Activated CD4-positive, alpha-beta T cell treated with anti-CD3 and anti-CD28 coated beads, Interleukin-10, Interleukin-2, amounts not matched to agents 100 ng/mL and 50 ng/mL, durations not matched to agents 16 hours and 8 hours (primary cell): ENCODE measurements around the gene WDR93.

Experiments
- DNase-seq: peaks from one replicate; pipeline ENCODE4 v3.0.0-alpha.2; 2020

Gene WDR93

DNA sequence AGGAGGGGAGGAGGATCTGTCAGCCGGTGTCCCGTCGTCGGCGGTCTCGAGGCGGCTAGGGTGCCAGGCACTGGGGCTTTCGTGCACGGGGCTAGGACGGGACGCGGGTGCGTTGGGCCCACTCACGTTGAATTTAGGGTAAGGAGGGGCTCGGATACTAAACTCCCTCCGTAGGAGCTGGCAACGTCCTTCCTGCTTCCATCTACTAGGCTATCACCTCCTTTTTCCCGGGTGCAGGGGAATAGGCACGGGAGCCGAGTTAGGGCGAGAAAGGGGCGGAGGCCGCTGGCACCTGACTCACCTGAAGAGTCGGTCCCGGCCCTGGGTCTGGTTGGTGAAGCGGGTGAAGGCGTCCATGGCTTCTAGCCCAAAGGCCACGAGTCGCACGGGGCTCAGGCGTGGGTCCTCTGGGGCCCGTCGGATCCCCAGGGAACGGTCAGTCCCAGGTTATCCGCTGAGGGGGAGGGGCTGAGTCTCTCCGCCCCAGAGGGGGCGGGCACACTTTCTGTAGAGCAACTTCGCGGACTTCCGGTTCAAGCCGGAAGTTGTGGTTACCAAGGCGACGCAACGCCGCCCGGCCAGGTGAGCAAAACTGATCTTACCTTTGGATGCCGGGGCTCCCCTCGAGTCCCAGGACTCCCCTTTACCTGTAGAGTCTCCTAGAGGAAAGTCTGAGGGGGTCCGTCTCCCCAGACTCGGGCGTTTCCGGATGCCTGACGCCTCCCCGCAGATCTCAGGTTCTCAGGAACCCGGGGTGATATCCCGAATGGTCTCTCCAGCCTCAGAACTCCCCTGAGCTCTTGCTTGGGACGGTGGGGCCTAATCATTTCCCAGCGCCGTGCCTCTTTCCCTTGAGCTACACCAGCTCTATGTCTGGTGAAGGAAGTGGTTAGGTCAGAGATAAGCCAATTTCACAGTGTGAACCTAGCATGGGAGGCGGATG is at the start of gene WDR93, which contains the start of gene PEX11A:
Gene WDR93, plus strand, starts transcription at position 536 of the 943 bp plus-strand sequence. CDS start 10,936 bp downstream, outside the sequence.
Gene PEX11A, minus strand, starts transcription at position 479 of the 943 bp plus-strand sequence. Its CDS starts 122 bp downstream, at position 357.
- peak; percentile 83 for DNase-seq

DNA sequence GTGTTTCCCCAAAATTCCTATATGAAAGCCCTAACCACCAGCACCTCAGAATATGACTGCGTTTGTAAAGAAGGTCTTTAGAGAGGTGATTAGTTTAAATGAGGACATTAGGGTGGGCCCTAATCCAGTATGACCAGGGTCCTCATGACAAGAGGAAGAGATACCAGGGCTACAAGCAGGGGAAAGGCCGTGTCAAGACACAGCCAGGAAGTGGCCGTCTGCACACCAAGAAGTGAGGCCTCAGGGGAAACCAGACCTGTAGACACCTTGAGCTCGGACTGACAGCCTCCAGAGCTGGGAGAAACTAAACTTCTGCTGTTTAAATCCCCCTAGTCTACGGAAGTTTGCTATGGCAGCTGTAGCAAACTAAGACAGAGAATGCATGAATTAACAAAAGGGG is 49.6 kb upstream of the WDR93 start:
- DNase-seq = no peak

DNA sequence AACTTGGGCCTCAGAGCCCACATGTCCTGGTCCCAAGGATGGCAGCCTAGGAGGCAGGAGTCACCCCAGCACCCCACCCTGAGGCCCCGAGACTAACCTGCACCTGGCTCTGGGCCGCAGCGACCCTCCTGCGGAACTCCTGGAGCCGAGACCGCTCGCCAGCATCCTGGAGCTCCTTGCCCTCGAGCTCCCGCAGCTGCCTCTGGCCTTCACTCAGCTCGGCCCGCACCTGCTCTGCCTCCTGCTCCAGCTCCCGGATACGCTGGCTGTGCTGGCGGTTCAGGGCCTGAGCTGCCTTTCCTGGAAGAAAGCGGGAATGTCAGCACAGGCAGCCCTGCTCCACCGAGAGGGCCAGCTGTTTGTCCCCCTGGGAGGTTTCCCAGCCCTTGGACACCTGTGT is 48.5 kb upstream of the WDR93 start:
- DNase-seq = no peak

DNA sequence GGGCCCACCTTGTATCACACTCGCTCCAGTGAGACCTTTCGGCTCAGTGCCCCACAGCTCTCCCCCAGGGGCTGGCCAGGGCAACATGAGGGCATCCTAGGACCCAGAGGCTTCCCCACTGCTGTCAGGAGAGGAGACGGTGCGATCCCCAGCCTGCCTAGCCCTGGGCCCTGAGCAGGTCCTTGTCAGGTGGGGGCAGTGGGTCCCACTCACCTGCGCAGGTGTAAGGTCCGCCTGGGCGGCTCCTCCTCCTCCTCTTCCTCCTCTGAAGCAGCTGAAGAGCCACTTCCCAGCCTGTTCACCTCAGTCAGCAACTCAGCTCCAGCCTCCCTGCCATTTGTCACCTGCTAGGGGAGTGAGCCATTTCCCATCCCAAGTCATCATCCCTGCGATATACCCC is 44.9 kb upstream of the WDR93 start:
- no peak for DNase-seq

DNA sequence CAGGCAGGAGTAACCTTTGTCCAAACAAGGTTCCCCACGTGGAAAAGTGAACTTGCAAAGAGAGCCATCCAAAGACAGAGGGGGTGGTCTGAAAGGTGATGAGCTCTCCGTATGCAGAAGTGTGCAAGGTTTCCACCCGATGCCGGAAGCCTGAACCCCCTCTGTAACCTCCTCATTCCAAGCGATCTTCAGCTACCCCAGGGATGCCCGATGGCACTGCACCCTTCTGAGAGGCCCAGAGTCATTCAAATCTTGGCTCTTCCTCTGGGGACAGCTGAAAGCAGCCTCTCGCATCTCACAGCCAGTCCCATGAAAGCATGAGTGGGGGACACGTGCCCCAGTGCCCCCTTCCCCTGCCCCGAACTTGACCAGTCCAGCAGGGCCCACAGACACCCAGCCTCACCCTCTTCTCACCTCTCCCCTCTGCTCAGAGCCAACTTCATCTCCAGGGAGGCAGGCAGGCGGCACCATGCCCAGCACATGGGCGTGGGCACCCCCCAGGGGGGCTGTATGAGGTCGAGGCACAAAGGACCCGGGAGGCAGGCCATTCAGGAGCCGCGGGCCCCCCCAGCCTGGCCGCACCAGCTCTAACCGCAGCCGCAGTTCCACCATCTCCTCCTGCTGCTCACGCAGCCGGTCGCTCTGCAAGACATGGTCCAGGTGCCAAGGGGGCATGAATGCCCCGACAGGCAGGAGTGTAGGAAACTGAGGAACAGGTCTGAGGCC is 44.0 kb upstream of the WDR93 start:
- no peak for DNase-seq

DNA sequence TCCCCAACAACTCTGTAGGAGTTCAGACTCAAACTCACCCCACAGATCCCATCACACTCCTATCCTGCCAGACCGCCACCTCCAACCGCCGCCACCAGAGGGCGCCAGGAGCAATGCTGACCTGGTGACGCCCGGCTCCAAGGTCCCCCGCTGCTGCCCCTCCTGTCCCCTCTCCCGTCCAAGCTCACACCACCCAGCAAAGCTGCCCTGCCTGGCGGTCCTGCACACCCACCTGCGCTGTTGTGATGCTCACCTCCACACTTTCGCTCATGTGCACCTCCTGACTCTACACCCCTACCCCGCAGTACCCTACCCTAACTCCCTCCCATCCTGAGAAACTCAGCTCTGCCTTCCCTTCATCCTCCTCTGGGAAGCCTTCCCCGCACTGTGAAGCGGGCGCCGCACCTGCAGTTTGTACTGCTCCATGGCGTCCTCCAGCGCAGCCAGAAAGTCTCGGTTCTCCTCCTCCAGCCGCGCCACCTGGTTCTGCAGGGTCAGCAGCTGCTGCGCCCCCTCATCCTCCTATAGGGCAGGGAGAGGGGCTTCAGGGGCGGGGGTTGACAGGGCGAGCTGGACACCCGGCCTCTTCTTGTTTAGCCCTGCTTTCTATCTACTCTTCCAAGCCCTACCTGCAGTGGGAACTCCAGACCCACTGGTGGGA is 43.3 kb upstream of the WDR93 start:
- peak; percentile 69 for DNase-seq

DNA sequence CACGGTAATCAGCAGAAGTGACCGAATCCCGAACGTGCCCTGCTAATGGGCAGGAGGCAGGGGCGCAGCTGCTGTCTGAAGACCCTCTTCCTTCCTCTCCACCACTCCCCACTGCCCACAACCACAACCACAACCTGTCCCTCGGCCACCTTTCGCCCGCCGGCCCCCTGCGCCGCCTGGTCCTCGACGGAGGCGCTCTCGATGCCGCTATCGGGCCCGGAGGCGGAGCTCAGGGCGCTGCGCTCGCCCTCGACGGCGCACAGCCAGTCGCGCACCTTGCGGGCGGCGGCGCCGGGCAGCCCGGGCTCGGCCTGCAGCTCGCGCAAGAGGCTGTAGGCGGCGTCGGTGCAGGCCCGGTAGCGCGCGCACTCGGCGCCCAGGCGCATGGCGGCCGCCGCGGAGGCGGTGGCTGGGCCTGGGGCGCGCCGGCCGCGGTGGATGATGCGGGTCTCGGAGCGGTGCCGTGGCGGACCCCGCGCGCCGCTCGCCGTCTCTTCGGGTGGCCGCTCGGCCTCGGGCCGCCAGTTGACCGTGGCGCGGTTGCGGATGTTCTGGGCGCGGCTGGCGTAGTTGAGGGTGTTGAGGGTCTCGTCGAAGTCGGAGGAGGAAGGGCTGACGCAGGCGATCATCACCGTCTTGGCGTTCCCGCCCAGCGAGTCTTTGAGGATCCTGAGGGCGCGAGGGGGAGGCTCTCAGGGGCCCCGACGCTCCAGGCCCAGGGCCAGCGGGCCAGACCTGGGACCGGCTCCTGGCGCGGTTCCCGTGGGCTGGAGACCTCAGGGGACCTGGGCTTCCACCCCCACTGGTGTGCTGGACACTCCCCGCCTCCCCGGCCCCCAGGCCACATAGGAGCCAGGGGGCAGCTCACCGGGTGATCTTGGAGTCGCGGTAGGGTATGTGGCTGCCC is 42.3 kb upstream of the WDR93 start:
- no peak for DNase-seq

DNA sequence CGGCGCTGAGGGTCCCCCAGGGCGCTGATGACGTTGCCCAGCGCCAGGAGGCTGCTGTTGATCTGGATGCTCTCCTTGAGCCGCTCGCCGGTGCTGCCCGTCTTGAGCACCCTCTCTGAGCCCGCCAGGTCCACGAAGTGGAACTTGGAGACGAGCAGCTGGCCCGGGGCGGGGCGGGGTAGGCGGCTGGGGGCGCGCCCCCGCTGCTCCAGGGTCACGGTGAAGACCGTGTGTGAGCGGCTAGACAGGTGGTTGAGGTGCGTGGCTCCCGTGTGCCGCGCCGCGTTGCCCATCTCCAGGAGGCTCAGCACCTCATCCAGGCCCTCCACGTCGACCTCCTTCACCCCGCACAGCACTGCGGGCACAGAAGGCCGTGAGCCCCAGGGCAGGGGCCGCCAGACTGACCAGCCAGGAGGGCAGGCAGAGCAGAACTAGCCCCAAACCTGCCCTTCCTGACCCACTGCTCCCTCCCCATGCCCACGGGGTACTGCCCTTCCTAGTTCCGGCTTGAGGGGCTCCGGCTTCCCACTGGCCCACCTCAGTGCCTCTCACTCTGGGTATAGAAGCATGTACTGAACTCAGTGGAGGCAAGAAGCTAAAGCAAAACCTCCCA is 41.5 kb upstream of the WDR93 start:
- no peak for DNase-seq

DNA sequence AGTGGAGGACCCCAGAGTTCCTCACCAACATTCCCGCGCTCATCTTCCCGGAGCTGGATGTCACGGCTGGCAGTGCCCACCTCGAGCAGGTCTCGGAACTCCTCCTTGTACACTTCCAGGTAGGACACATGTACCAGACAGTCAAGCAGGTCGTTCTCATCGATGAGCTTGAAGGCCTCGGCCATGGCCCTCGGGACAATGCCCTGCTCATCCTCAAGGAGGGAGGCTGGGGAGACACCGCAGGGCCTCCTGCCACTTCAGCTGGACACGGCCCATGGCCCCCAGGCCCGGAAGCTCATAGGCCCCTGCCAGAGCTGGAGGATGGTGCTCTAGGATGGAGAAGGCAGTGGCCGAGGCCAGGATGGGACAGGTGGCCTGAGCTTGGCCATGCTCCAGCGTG is 40.9 kb upstream of the WDR93 start:
- DNase-seq = no peak

DNA sequence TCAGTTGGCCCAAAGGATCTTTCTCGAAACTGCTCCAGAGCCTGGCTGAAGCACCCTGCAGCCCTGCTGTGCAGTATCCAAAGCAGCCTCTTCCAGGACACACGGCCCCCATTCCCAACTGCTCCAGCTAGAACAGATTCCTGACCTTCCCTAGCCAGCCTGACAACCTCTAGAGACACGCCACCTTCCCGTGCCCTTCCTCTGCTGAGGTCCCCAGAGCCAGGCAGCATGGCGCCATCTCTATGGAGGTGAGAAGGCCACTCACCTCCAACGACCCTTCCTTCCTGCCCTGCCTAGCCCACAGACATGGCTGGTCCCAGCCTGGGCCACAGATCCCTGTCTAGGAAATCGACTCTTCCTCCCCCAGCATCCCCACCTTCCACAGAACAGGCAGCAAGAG is 38.5 kb upstream of the WDR93 start:
- no peak for DNase-seq

DNA sequence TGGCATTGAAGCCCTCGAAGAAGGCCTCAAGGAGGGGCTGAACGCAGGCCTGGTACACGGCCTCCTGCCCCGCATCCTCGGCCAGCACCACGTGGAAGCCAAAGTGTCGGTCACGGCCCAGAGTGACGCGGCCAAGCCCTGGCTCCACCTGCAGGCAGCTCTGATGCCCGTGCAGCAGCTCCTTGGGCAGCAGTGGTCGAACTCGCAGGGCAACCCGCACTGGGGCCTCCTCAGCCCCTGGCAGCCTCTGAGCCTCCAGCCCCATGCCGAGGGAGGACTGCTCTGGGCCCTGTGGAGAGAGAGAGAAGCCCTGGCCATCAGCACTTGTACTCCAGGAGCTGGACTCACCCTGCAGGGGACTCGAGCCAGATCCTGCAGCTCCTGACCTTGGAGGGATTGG is 37.9 kb upstream of the WDR93 start:
- DNase-seq = no peak

DNA sequence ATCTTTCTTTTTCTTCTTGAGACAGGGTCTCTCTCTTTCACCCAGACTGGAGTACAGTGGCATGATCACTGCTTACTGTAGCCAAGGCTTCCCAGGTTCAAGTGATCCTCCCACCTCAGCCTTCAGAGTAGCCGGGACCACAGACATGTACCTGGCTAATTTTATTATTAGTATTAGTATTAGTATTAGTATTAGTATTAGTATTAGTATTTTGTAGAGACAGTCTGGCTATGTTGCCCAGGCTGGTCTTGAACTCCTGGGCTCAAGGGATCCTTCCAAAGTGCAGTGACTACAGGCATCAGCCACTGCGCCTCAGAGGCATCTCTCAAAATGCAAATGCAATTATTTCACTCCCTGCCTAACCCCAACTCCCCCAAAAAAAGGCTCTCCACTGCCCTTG is 37.0 kb upstream of the WDR93 start:
- DNase-seq = no peak

DNA sequence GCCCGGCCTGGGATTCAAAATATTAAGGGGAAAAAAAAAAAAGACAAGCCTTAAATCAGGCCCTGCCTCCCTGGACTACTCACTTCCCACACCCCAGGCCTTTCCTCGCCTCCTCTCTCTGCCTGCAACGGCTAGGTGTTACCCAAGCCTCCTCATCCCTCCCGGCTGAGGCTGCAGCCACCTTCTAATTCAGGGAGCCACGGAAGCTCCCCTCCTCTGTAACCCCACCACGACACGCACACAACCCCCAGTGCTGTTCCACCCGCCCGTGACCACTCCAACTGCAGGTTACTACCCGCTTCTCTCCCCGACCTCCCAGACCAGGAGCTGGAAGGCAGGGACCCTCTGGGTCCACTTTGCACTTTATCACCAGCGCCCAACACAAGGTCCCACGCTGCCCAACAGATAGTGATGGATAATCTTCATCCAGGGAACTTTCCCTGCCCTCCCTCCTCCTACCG is 36.3 kb upstream of the WDR93 start:
- DNase-seq = no peak

DNA sequence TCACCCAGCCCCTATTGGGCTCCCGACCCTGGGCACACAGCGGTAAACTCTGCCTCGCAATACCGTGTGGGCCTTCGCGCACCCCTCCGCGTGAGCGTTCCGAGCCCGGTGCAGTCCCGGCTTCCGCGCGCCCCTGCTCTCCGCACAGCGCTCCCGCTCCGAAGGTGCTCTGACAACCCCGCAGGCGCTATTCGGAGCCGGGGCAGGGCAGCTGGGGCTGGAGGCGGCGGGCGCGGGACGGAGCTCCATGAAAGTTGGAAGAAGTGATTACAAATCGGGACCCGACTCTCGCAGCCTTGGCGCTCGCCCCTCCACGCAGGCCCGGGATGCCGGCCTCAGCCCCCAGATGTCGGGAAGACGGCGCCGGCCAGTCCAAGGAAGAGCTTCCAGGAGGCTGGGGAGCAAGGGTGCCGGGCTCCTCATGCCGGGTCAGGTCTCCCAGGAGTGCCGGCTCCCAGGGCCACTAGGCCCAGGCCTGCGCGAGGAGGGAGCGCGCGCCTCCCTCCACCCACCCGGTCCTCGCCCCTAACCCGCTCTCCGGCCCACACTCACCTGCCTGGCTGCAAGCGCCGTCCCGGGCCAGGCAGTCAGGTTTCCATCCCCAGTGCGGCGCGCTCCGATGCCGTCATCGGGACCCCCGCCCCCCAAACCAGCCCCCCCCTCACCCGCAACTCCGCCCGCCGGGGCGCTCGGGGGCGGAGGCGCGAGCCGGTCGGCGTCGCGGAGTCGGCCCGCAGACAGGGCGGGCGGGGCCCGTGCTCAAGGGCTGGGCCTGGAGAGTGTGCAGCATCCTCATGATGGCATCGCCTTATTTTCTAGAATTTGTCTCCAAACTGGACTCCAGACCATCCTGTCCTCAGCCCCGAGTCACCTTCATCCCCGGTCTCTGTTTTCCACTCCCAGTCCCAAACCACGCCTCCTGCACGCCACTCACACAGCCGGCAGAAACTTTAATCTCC is 35.5 kb upstream of the WDR93 start, which contains the start of gene KIF7:
Gene KIF7, minus strand, starts transcription at position 621 of the 959 bp plus-strand sequence. CDS start 2,537 bp downstream, outside the sequence.
- DNase-seq = peak; percentile 13

DNA sequence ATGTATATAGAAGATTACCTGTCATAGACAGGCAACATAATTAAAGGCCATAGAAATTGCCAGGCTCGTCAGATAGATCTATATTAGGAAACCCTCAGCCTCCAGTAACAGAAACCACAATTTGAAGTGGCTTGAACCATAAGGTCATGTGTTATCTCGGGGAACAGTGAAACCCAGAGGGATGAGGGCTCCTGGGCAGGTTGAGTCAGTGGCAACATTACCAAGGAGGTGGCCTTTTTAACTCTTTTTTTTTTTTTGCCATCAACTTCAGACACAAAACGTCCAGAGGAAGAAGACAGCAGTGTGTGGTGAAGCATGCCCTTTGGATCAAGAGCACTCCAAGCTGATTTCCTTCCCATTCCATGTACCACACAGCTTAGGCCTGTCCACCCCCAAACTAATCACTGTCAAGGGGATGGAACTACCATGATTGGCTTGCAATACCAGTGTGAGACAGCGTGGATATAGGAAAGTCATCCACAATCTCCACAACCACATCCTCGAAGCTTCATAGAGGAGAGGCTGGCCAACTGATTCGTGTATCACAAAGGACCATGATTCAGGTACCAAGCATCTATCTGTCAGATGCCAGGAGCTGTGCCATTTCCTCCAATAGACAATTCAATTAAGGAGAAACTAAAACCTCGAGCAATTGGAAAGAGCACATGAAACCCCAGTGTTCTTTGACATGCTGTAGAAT is 34.3 kb upstream of the WDR93 start:
- DNase-seq = no peak

DNA sequence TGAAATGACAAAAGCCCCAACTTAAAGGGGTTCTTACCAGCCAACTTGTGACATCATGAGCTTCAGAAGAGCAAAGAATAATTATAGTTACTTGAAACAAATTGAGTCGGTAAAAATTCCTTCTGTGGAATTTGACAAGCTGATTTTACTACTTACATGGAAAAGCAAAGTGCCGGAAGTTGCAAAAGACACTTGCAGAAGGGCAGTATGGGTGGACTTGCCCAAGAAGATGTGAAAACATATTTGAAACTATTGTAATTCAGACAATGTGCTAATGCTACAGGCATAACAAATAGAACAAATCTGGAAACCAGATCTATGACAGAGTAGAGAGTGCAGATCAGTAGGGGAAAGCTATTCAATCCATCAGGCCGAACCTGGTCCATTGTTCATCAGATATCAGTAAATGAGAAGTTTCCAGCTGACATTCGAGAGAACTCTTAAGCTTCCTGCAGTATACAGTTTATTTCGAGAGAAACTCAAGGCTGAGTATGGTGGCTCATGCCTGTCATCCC is 32.9 kb upstream of the WDR93 start:
- DNase-seq = no peak

DNA sequence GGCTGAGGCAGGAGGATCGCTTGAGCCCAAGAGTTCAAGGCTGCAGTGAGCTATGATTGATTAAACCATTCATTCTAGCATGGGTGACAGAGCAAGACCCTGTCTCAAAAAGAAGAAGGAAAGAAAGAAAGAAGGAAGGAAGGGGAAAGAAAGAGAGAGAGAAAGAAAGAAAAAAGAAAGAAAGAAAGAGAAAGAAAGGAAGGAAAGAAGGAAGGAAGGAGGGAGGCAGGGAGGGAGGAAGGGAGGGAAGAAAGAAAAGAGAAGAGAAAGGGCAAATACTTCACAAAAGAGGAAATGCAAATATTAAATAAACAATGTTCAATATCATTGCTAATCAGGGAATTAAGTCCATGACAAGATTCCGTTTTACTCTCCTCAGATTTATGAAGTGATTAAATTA is 31.3 kb upstream of the WDR93 start:
- no peak for DNase-seq

DNA sequence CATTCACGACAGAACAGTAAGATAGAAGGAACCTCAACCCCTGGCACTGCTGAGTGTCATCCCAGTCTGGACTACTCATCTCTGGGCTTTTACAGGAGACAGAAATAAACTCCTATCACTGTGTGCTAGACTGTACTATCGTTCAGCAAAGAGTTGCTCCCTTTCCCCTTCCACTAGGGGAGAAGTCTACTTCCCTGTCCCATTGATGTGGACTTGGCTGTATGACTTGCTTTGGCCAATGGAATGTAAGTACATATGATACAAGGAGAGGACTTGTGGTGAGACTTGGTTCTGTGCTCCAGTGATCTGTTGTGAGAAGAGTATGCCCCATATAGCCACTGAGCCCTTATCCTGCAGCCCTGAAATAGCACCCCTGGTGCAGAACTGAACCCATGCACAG is 30.1 kb upstream of the WDR93 start:
- no peak for DNase-seq

DNA sequence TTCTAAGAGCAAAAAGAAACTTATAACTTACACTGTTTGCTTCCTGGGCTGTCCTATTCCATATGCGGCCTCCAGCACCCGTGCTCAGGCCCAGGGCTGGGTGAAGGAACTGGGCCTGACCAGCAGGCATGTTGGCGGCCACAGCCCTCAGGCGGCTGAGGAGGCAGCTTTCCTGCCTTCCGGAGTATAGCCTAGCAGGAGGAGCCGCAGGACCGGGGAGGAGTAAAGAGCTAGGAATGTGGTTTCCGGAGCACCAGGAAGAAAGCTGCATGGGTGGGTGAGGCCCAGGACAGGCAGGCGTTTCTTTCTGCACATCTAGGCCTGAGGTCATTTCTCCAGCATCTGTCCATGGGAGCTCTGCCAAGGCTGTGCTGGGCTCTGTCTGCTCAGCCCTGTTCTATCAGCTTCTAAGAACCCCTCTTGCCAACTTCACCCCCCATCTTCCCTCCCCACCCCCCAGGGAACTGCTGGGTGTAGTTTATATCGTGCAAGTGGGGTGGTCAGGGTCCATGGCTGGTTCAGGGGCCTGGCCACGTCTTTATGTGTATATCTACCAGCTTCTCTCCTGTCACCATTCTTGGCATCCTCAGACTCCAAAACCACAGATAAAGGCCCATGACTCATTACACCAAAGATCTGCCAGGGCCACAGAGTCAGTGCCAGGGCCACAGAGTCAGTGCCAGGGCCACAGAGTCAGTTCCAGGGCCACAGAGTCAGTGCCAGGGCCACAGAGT is 27.6 kb upstream of the WDR93 start:
- no peak for DNase-seq
